Measurements from ENCODE around the gene ETS1. TPM values are rescaled to one million over a fixed set of nuclear protein-coding genes. Genes with fewer than 3 reads are reported as not detected.

ETS1 gene
- total RNA-seq, 1 donor: 67.3 TPM

DNA sequence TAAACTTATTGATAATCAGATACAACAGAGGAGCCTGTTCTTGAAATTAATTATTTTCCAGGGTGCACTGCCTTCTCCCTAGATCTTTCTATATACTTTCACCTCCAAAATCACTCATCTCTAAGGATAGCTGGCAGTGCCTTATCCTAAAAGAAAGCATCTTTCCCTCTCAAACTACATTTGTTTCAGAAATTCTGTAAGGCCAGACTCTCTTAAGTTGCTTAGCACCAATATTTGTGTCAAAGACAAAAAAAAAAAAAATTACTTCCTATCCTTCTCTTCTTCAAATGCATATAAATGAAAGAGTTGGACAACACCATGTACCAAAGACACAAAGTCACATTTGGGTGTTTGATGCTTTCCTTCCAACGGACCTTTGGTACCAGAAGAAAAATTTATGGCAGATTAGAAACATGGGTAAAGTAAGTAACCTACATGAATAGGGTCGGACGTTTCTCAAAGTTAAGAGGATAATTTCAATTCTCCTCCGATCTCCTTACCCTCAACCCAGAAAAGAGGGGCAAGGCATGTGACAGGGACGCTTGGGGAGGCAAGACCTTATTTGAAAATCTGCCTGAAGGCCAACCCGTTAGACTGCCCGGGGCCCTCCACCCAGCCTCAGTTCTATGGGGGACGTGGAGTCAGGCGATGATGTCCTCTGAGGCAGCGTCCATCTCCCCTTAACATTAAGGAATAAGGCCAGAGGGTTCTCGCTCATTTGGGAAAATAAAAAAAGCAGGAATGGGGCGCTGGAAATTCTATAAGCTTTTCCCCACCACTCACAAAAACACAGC lies 66.3 kb downstream of the ETS1 start:
- Histone ChIP-seq H4K20me1 (ENCODE audit: insufficient read depth, low read length) (peaks cover 32% of the 10 kb centered on the region), H3K36me3 (ENCODE audit: insufficient read depth, low read length) (peaks cover 5% of the 10 kb centered on the region), H3K4me1 (ENCODE audit: insufficient read depth, low read length) (peaks cover 76% of the 10 kb centered on the region), H3K27ac (ENCODE audit: low read depth, low read length) (peak overlapping the region; percentile 98), H2AFZ (ENCODE audit: low read length) (no peak overlapping the region), H3K4me3 (ENCODE audit: insufficient read depth, low read length) (peak overlapping the region; percentile 80), H3K9me3 (ENCODE audit: low read depth, low read length) (no peaks in the 10 kb centered on the region), H3K79me2 (ENCODE audit: insufficient read depth, low read length) (peaks cover 59% of the 10 kb centered on the region), H3K27me3 (ENCODE audit: insufficient read depth, low read length) (no peaks in the 10 kb centered on the region), H3K4me2 (ENCODE audit: insufficient read depth, low read length) (peak overlapping the region; percentile 96)
- TF ChIP-seq, protein P1, sequence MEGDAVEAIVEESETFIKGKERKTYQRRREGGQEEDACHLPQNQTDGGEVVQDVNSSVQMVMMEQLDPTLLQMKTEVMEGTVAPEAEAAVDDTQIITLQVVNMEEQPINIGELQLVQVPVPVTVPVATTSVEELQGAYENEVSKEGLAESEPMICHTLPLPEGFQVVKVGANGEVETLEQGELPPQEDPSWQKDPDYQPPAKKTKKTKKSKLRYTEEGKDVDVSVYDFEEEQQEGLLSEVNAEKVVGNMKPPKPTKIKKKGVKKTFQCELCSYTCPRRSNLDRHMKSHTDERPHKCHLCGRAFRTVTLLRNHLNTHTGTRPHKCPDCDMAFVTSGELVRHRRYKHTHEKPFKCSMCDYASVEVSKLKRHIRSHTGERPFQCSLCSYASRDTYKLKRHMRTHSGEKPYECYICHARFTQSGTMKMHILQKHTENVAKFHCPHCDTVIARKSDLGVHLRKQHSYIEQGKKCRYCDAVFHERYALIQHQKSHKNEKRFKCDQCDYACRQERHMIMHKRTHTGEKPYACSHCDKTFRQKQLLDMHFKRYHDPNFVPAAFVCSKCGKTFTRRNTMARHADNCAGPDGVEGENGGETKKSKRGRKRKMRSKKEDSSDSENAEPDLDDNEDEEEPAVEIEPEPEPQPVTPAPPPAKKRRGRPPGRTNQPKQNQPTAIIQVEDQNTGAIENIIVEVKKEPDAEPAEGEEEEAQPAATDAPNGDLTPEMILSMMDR (IDR thresholded peaks at IDR 0.05; ENCODE audit: extremely low read depth, low read depth, low read length): no peak
- no peak for DNase-seq (ENCODE audit: insufficient read length, low spot score, missing footprints)

DNA sequence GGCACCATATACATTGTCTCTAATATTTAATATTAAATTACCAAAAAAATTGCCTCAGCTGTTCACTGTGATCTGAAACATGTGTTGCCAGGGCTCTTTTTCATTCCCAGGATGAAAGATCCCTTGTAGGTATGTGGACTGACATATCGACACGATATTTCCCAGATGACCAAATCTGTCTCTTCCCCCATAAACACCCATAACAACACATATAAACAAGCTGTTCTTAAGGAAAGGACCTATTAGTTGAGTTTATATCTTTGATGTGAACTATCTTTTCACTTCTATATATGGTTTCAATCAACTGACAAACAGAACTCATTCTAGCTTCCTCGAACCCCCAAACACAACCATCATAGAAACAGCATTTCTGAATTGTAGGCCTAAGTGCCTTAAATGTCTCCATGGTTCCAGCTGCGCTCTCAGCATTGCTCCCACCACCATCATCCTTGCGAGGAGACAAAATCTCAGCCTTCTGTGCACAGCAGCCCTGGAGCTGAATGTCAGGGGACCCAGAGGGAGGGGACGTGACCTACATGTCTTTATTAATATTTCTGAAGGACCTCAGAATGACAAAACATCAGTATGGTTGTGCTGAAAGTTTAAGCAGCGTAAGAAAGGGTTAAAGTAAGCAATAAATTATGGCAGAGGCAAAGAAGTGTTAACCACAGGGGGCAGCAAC lies 67.0 kb downstream of the ETS1 start:
- H3K4me2 ChIP-seq (ENCODE audit: insufficient read depth, low read length): peak overlapping the region; percentile 96
- TF ChIP-seq, protein P1 (IDR thresholded peaks at IDR 0.05; ENCODE audit: extremely low read depth, low read depth, low read length): peak; percentile 6
- peak overlapping the region; percentile 80 for H3K4me3 ChIP-seq (ENCODE audit: insufficient read depth, low read length)
- no peaks in the 10 kb centered on the region for H3K27me3 ChIP-seq (ENCODE audit: insufficient read depth, low read length)
- peak; percentile 73 for DNase-seq (ENCODE audit: insufficient read length, low spot score, missing footprints)
- H2AFZ ChIP-seq (ENCODE audit: low read length): no peak overlapping the region
- peaks cover 78% of the 10 kb centered on the region for H3K4me1 ChIP-seq (ENCODE audit: insufficient read depth, low read length)
- peaks cover 67% of the 10 kb centered on the region for H3K79me2 ChIP-seq (ENCODE audit: insufficient read depth, low read length)
- H3K9me3 ChIP-seq (ENCODE audit: low read depth, low read length): no peaks in the 10 kb centered on the region
- H3K36me3 ChIP-seq (ENCODE audit: insufficient read depth, low read length): peaks cover 6% of the 10 kb centered on the region
- peaks cover 39% of the 10 kb centered on the region for H4K20me1 ChIP-seq (ENCODE audit: insufficient read depth, low read length)
- H3K27ac ChIP-seq (ENCODE audit: low read depth, low read length): peak overlapping the region; percentile 98

DNA sequence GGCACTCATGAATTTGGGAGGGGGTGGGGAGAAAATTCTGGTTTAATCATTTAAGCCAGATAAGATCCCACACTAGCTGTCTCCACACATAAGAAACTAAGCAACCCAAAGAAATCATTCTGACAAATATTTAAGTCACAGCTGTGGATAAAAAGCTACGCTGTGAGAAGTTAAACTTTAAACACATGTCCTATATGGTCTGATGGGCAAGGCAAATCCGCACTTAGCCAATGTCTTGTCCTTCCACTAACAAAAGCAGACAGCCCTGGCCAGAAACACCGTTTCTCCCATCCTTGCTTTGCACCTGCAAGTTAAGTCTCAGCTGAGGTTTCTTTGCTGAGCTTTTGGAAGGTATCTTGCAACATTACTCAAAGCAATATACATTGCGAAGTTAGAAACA lies 68.0 kb downstream of the ETS1 start:
- Histone ChIP-seq H3K4me1 (ENCODE audit: insufficient read depth, low read length) (peaks cover 76% of the 10 kb centered on the region), H2AFZ (ENCODE audit: low read length) (no peak overlapping the region), H4K20me1 (ENCODE audit: insufficient read depth, low read length) (peaks cover 48% of the 10 kb centered on the region), H3K4me2 (ENCODE audit: insufficient read depth, low read length) (peak overlapping the region; percentile 96), H3K27ac (ENCODE audit: low read depth, low read length) (peak overlapping the region; percentile 98), H3K79me2 (ENCODE audit: insufficient read depth, low read length) (peaks cover 77% of the 10 kb centered on the region), H3K36me3 (ENCODE audit: insufficient read depth, low read length) (peaks cover 6% of the 10 kb centered on the region), H3K27me3 (ENCODE audit: insufficient read depth, low read length) (no peaks in the 10 kb centered on the region), H3K9me3 (ENCODE audit: low read depth, low read length) (no peaks in the 10 kb centered on the region), H3K4me3 (ENCODE audit: insufficient read depth, low read length) (peak overlapping the region; percentile 80)
- DNase-seq (ENCODE audit: insufficient read length, low spot score, missing footprints): peak; percentile 23
- TF ChIP-seq, protein P1 (IDR thresholded peaks at IDR 0.05; ENCODE audit: extremely low read depth, low read depth, low read length): no peak
